ENCODE data around the gene ACP3. TPM values are rescaled to one million over a fixed set of nuclear protein-coding genes. Genes with fewer than 3 reads are reported as not detected.

Gene ACP3
- total and polyA plus RNA-seq, 2 of the 13 experiments (the other 11 are each of a cell fraction or from before 2014, with no cell fraction given), result not detected

GRCh38 chr3:132396255-132396654, 79.0 kb downstream of the ACP3 start (continued):
- TF ChIP-seq, protein P1, sequence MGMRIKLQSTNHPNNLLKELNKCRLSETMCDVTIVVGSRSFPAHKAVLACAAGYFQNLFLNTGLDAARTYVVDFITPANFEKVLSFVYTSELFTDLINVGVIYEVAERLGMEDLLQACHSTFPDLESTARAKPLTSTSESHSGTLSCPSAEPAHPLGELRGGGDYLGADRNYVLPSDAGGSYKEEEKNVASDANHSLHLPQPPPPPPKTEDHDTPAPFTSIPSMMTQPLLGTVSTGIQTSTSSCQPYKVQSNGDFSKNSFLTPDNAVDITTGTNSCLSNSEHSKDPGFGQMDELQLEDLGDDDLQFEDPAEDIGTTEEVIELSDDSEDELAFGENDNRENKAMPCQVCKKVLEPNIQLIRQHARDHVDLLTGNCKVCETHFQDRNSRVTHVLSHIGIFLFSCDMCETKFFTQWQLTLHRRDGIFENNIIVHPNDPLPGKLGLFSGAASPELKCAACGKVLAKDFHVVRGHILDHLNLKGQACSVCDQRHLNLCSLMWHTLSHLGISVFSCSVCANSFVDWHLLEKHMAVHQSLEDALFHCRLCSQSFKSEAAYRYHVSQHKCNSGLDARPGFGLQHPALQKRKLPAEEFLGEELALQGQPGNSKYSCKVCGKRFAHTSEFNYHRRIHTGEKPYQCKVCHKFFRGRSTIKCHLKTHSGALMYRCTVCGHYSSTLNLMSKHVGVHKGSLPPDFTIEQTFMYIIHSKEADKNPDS (CRISPR knock-in tag; IDR thresholded peaks at IDR 0.05), result no peak
- TF ChIP-seq ZFP36 (IDR thresholded peaks at IDR 0.05; ENCODE audit: borderline replicate concordance, low read depth, low read length, partially characterized antibody) (no peak), ZNF230 (CRISPR knock-in tag; IDR thresholded peaks at IDR 0.05) (no peak), ZNF12 (CRISPR knock-in tag; IDR thresholded peaks at IDR 0.05) (no peak), NCOA2 (CRISPR knock-in tag; IDR thresholded peaks at IDR 0.05) (no peak), CSRNP2 (CRISPR knock-in tag; conservative IDR thresholded peaks at IDR 0.05; ENCODE audit: low read depth) (no peak), PRDM10 (CRISPR knock-in tag; IDR thresholded peaks at IDR 0.05; ENCODE audit: low read depth) (no peak), ELK4 (CRISPR knock-in tag; IDR thresholded peaks at IDR 0.05; ENCODE audit: borderline replicate concordance) (no peak), AHR (CRISPR knock-in tag; IDR thresholded peaks at IDR 0.05) (no peak), ZGPAT (CRISPR knock-in tag; IDR thresholded peaks at IDR 0.05) (no peak), JUND (CRISPR knock-in tag; IDR thresholded peaks at IDR 0.05) (no peak)
- TF ChIP-seq, protein P2, sequence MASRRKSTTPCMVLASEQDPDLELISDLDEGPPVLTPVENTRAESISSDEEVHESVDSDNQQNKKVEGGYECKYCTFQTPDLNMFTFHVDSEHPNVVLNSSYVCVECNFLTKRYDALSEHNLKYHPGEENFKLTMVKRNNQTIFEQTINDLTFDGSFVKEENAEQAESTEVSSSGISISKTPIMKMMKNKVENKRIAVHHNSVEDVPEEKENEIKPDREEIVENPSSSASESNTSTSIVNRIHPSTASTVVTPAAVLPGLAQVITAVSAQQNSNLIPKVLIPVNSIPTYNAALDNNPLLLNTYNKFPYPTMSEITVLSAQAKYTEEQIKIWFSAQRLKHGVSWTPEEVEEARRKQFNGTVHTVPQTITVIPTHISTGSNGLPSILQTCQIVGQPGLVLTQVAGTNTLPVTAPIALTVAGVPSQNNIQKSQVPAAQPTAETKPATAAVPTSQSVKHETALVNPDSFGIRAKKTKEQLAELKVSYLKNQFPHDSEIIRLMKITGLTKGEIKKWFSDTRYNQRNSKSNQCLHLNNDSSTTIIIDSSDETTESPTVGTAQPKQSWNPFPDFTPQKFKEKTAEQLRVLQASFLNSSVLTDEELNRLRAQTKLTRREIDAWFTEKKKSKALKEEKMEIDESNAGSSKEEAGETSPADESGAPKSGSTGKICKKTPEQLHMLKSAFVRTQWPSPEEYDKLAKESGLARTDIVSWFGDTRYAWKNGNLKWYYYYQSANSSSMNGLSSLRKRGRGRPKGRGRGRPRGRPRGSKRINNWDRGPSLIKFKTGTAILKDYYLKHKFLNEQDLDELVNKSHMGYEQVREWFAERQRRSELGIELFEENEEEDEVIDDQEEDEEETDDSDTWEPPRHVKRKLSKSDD (CRISPR knock-in tag; IDR thresholded peaks at IDR 0.05; ENCODE audit: low read depth), result no peak

Measured in HepG2 (cell line).